Endodermal cell (in vitro differentiated cells): ENCODE measurements around the gene APOL3. TPM values are rescaled to one million over a fixed set of nuclear protein-coding genes. Genes with fewer than 3 reads are reported as not detected.
A peak's percentile ranks its signal among the peaks of the same experiment; 100 is the strongest.
"Not testable (repeated sequence)": the region's sequence is repeated elsewhere in the genome, so short reads cannot be mapped to it uniquely, and the experiment has no call there.

Experiments
- DNase-seq: peaks from one replicate; pipeline ENCODE4 v3.0.0-alpha.2; 2017
- H3K27ac ChIP-seq: 2 replicates; pipeline ENCODE4 v1.5.1; 2013; ENCODE audit warnings: mild to moderate bottlenecking, low read depth, low read length, moderate library complexity
- H3K27me3 ChIP-seq: 2 replicates; pipeline ENCODE4 v1.6.1; 2013; ENCODE audit warnings: mild to moderate bottlenecking, low read length, moderate library complexity; ENCODE audit not compliant: insufficient read depth, control insufficient read depth, poor library complexity, severe bottlenecking
- H3K36me3 ChIP-seq: 2 replicates; pipeline ENCODE4 v1.7.0; 2013; ENCODE audit warnings: mild to moderate bottlenecking, low read length, moderate library complexity; ENCODE audit not compliant: control insufficient read depth, insufficient read depth
- H3K4me1 ChIP-seq: one replicate; pipeline ENCODE4 v1.7.0; 2013; ENCODE audit warnings: low read length; ENCODE audit not compliant: control insufficient read depth, insufficient read depth
- H3K4me3 ChIP-seq: 2 replicates; pipeline ENCODE4 v1.5.1; 2013; ENCODE audit warnings: mild to moderate bottlenecking, low read length, moderate library complexity
- H3K9ac ChIP-seq: 2 replicates; pipeline ENCODE4 v1.6.1; 2013; ENCODE audit warnings: mild to moderate bottlenecking, low read length, moderate library complexity; ENCODE audit not compliant: poor library complexity, severe bottlenecking; ENCODE audit errors: extremely low read depth
- H3K9me3 ChIP-seq: 2 replicates; pipeline ENCODE4 v1.6.1; 2013; ENCODE audit warnings: mild to moderate bottlenecking, low read length, moderate library complexity; ENCODE audit not compliant: control insufficient read depth
- H3K27ac Mint-ChIP-seq: 2 replicates; pipeline ENCODE4 v1.8.0; 2020; ENCODE audit warnings: mixed read lengths
- H3K27me3 Mint-ChIP-seq: 2 replicates; pipeline ENCODE4 v1.8.0; 2021; ENCODE audit warnings: mild to moderate bottlenecking, mixed read lengths; ENCODE audit not compliant: insufficient read depth
- H3K36me3 Mint-ChIP-seq: 2 replicates; pipeline ENCODE4 v1.8.0; 2020; ENCODE audit warnings: low read depth, mixed read lengths
- H3K4me1 Mint-ChIP-seq: 2 replicates; pipeline ENCODE4 v1.8.0; 2020; ENCODE audit warnings: mixed read lengths
- H3K4me3 Mint-ChIP-seq: 2 replicates; pipeline ENCODE4 v1.8.0; 2020; ENCODE audit warnings: mild to moderate bottlenecking, moderate library complexity, mixed read lengths
- H3K9me3 Mint-ChIP-seq: 2 replicates; pipeline ENCODE4 v1.8.0; 2020; ENCODE audit warnings: mild to moderate bottlenecking, mixed read lengths
- CTCF ChIP-seq: fragments of 200-600 bp; sonication (generic); conservative IDR thresholded peaks from 2 replicates; pipeline ENCODE4 v1.5.0; 2021; ENCODE audit warnings: antibody characterized with exemption, mild to moderate bottlenecking
- WGBS, 2 experiments: methylation state at CpG; one replicate each; pipeline versions ENCODE4 v1.1.5 to v1.1.7; 2013; ENCODE audit warnings: missing lambda C conversion rate in 2 of 2, mixed read lengths in 1 of 2; ENCODE audit not compliant: insufficient coverage in 1 of 2, insufficient read length in 1 of 2; 5-methylcytosine and 5-hydroxymethylcytosine counted together
- long read RNA-seq, 4 experiments: library from polyadenylated mRNA in 2 of 4; library from RNA in 1 of 4; library from capped mRNA in 1 of 4; stranded (forward) in 3 of 4; unstranded in 1 of 4; transcript quantifications; one replicate each; pipeline ENCODE4 v2.0.0, GENCODE V29; 2020 to 2021; ENCODE audit warnings: inconsistent platforms in 1 of 4
- polyA plus RNA-seq, 2 experiments: library from polyadenylated mRNA; stranded (reverse); fragments of 50-300 nt; gene quantifications; one replicate each; pipeline ENCODE4 v1.2.3, GENCODE V29; 2013
- total RNA-seq, 2 donors: library from RNA; stranded (reverse); fragmentation: NEBNext Ultra II Directional in 1 of 2; extraction: Animal tissue kit (Norgen Biotek cat#: 25700) in 1 of 2; gene quantifications; 2 replicates in 1 of 2; 3 replicates in 1 of 2; pipeline ENCODE4 v1.2.1, GENCODE V29; 2021

Gene APOL3, protein sequence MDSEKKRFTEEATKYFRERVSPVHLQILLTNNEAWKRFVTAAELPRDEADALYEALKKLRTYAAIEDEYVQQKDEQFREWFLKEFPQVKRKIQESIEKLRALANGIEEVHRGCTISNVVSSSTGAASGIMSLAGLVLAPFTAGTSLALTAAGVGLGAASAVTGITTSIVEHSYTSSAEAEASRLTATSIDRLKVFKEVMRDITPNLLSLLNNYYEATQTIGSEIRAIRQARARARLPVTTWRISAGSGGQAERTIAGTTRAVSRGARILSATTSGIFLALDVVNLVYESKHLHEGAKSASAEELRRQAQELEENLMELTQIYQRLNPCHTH
- total RNA-seq, result 1 to 10 TPM in 1 of 2 donors, under 1 TPM in 1; 0.46 to 1.1 TPM
- polyA plus RNA-seq (2013, experiment 1 of 2), result 0.36 TPM
- polyA plus RNA-seq (2013, experiment 2 of 2), result 0.46 TPM
- long read RNA-seq, experiment 1, result 0 reads
- long read RNA-seq, experiment 2, partial matches to known transcripts, result 1 of 1 reads
- long read RNA-seq, experiment 2, other reads (novel, unspliced or antisense), result 0 of 1 reads
- long read RNA-seq, experiment 3, partial matches to known transcripts, result 0 of 4 reads
- long read RNA-seq, experiment 3, other reads (novel, unspliced or antisense), result 4 of 4 reads
- long read RNA-seq, experiment 4, partial matches to known transcripts, result 0 of 3 reads
- long read RNA-seq, experiment 4, other reads (novel, unspliced or antisense), result 3 of 3 reads

DNA sequence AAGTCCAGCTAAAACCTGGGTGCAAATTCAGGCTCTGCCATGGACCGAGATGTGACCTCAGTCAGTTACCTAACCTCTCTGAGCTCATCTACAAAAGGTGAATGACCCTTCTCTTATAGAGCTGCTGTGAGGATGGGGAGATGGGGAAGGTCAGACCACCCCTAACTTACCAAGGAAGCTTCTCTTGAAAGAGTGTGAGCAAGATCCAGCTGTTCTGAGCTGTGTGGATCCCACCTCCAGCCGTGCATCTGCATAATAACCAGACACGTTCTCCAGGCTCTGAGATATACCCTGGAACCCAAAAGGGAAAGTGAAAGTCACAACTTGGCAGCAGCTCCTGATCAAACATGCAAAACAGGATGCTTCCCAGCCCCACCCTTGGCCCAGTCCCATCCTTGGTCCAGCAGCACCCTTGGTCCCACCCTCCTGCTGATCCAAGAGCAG, at the start of gene APOL3:
Gene APOL3 (minus strand): TSS at position 257 of the 444 bp plus-strand sequence. CDS start 11,700 bp downstream, outside the sequence.
- Histone ChIP-seq H3K9me3 (no peaks in the 10 kb centered on the region), H3K4me1 (peaks cover 28% of the 10 kb centered on the region), H3K27ac (no peak within 1 kb of the TSS), H3K36me3 (no peaks in the 10 kb centered on the region), H3K9ac (no peak within 1 kb of the TSS), H3K4me3 (peak within 1 kb of the TSS; percentile 48), H3K27me3 (no peaks in the 10 kb centered on the region)
- Mint-ChIP-seq H3K27ac (peak within 1 kb of the TSS; percentile 64), H3K4me3 (no peak within 1 kb of the TSS), H3K27me3 (no peaks in the 10 kb centered on the region), H3K36me3 (no peaks in the 10 kb centered on the region), H3K9me3 (no peaks in the 10 kb centered on the region), H3K4me1 (peaks cover 69% of the 10 kb centered on the region)
- TF ChIP-seq CTCF, result no peak
- DNase-seq, result no peak
- WGBS, 2 experiments, result 94 to 97% methylated on average over 2 to 3 of the region's 3 CpGs

GRCh38 chr22:36210224-36210623, 49.7 kb upstream of the APOL3 start:
- WGBS, 2 experiments, result 94% methylated on average over 3 of the region's 3 CpGs; no CpG with 5 or more reads in 1 of the 2 experiments
- peaks cover 17% of the 10 kb centered on the region for H3K27me3 Mint-ChIP-seq
- no peak overlapping the region for H3K27ac Mint-ChIP-seq
- H3K36me3 ChIP-seq, result no peaks in the 10 kb centered on the region
- H3K4me1 ChIP-seq, result no peaks in the 10 kb centered on the region
- H3K27ac ChIP-seq, result no peak overlapping the region
- no peak for TF ChIP-seq CTCF
- DNase-seq, result no peak
- no peaks in the 10 kb centered on the region for H3K36me3 Mint-ChIP-seq
- peaks cover 32% of the 10 kb centered on the region for H3K9me3 ChIP-seq
- no peak overlapping the region for H3K4me3 Mint-ChIP-seq
- H3K9me3 Mint-ChIP-seq, result peaks cover 34% of the 10 kb centered on the region
- no peaks in the 10 kb centered on the region for H3K27me3 ChIP-seq
- H3K9ac ChIP-seq, result no peak overlapping the region
- no peak overlapping the region for H3K4me3 ChIP-seq
- H3K4me1 Mint-ChIP-seq, result no peaks in the 10 kb centered on the region

GRCh38 chr22:36209488-36209908, 48.9 kb upstream of the APOL3 start:
- not testable (repeated sequence) for H3K4me3 Mint-ChIP-seq, H3K9ac ChIP-seq, H3K27ac Mint-ChIP-seq, H3K27me3 ChIP-seq, H3K36me3 ChIP-seq, H3K4me3 ChIP-seq, H3K27ac ChIP-seq, DNase-seq, H3K4me1 ChIP-seq, H3K36me3 Mint-ChIP-seq, H3K4me1 Mint-ChIP-seq
- 83 to 90% methylated on average over 2 to 5 of the region's 5 CpGs for WGBS, 2 experiments
- H3K9me3 ChIP-seq, result peaks cover 27% of the 10 kb centered on the region
- Mint-ChIP-seq H3K27me3 (peaks cover 17% of the 10 kb centered on the region), H3K9me3 (peaks cover 33% of the 10 kb centered on the region)
